SK-N-MC (cell line): Measurements from ENCODE around the gene FUT8.

ENCODE experiments used
- DNase-seq: peaks from one replicate; pipeline ENCODE4 v3.0.0-alpha.2; 2011; ENCODE audit warnings: low read depth, low spot score
- H3K27ac ChIP-seq: fragments of 200-600 bp; sonication (generic); 2 replicates; pipeline ENCODE4 v1.5.1; 2016; ENCODE audit warnings: mixed run types
- H3K36me3 ChIP-seq: fragments of 200-600 bp; sonication (generic); 2 replicates; pipeline ENCODE4 v1.6.1; 2017; ENCODE audit warnings: antibody characterized with exemption, low read length, mixed read lengths; ENCODE audit not compliant: insufficient read depth
- H3K4me3 ChIP-seq: fragments of 200-600 bp; sonication (generic); 2 replicates; pipeline ENCODE4 v1.5.1; 2016
- H3K9ac ChIP-seq: fragments of 200-600 bp; sonication (generic); 2 replicates; pipeline ENCODE4 v1.8.0; 2017; ENCODE audit warnings: mixed run types, mixed read lengths; ENCODE audit not compliant: insufficient read length
- H3K9me3 ChIP-seq: fragments of 200-600 bp; sonication (generic); 2 replicates; pipeline ENCODE4 v1.6.1; 2017; ENCODE audit warnings: low read depth, mild to moderate bottlenecking, antibody characterized with exemption, low read length, moderate library complexity, mixed read lengths
- EZH2 ChIP-seq: fragments of 200-600 bp; sonication (generic); IDR thresholded peaks from one replicate; pipeline ENCODE4 v1.6.1; 2017; ENCODE audit warnings: antibody characterized with exemption
- FOXP2 ChIP-seq: optimal IDR thresholded peaks from 2 replicates; pipeline ENCODE3; 2011; ENCODE audit warnings: mild to moderate bottlenecking, moderate library complexity; ENCODE audit not compliant: insufficient read depth; ENCODE audit errors: extremely low read length, control extremely low read depth
- POLR2AphosphoS5 ChIP-seq: IDR thresholded peaks from 2 replicates; pipeline ENCODE4 v1.6.1; 2012; ENCODE audit warnings: mild to moderate bottlenecking, low read depth, low read length, borderline replicate concordance

The FUT8 gene

DNA sequence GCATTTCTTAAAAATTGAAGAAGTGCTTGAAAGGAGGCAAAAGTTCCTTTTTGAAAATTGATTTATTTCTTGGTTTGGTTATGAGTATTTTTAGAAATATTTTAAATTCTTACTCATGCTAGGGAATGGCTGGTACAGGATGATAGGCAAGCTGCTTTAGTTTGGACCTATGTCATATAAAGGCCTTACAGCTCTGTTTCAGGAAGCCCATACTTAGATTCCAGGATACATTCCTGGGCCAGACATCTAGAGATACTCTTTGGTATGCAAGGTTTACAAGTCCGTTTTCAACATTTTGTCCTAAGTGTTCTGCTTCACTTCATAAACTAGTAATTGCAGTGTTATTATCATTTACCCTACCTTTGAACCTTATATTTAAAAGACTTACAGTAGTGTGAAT, 186.8 kb downstream of the FUT8 start:
- no peak overlapping the region for H3K9ac ChIP-seq
- H3K27ac ChIP-seq: peak overlapping the region; percentile 70; the same call in 1 of the 2 replicates
- DNase-seq: no peak
- TF ChIP-seq POLR2AphosphoS5 (no peak), EZH2 (no peak), FOXP2 (no peak)
- H3K4me3 ChIP-seq: no peak overlapping the region
- peaks cover 8% of the 10 kb centered on the region; the same call in 1 of the 2 replicates for H3K36me3 ChIP-seq
- no peaks in the 10 kb centered on the region for H3K9me3 ChIP-seq

DNA sequence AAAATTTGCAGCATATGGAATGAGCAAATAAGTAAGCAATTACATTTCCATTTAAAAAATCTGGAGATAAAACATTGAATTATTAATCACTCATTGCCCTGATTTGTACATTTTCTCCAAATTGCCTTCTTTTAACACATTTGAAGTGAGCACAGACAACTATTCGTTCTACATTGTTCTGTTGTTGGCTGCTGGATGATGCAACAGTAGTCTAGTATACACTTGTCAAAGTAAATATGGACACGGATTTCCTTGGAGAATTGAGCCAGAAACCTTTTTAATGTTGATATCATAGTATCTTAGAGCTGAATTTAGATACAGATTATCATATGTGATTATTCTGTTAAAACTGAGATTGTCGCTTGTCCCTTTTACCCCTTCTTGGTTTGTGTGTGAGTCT, 188.2 kb downstream of the FUT8 start:
- Histone ChIP-seq H3K9ac (no peak overlapping the region), H3K27ac (peak overlapping the region; percentile 70; the same call in 1 of the 2 replicates), H3K9me3 (no peaks in the 10 kb centered on the region), H3K4me3 (no peak overlapping the region), H3K36me3 (peaks cover 4% of the 10 kb centered on the region; the same call in 1 of the 2 replicates)
- TF ChIP-seq FOXP2 (no peak), POLR2AphosphoS5 (no peak), EZH2 (no peak)
- no peak for DNase-seq

DNA sequence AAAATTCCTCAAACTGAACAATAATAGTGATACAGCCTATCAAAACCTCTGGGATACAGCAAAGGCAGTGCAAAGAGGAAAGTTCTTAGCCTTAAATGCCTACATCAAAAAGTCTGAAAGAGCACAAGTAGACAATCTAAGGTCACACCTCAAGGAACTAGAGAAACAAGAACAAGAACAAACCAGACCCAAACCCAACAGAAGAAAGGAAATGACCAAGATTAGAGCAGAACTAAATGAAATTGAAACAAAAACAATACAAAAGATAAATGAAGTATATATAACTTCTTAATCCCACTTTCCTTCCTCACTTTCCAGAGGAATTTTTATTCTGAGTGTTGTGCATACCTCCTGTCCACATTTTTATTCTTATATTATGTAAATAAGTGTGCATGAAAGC, 192.0 kb downstream of the FUT8 start:
- Histone ChIP-seq H3K27ac (no peak overlapping the region), H3K36me3 (peaks cover 4% of the 10 kb centered on the region; the same call in 1 of the 2 replicates), H3K9me3 (no peaks in the 10 kb centered on the region), H3K4me3 (no peak overlapping the region), H3K9ac (no peak overlapping the region)
- no peak for DNase-seq
- TF ChIP-seq FOXP2 (no peak), EZH2 (no peak), POLR2AphosphoS5 (no peak)

DNA sequence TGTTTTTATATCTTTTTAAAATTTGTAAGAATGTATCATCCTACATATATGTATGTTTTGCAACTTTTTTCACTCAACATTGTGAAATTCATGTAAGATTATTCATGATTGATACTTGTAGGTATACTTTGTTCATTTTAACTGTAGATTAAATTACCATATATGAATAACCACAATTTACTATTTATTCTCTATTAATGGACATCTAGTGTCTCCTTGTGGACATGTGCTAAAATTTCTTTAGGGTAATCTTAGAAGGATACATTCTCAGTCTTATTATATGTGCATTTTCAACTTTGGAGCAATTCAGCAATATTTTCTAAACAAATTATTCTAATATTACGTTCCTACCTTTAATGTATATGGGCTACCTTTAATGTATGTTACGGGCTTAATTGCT, 192.4 kb downstream of the FUT8 start:
- no peak for DNase-seq
- no peak overlapping the region for H3K4me3 ChIP-seq
- TF ChIP-seq POLR2AphosphoS5 (no peak), FOXP2 (no peak), EZH2 (no peak)
- no peaks in the 10 kb centered on the region for H3K9me3 ChIP-seq
- no peak overlapping the region for H3K27ac ChIP-seq
- H3K9ac ChIP-seq: no peak overlapping the region
- peaks cover 4% of the 10 kb centered on the region; the same call in 1 of the 2 replicates for H3K36me3 ChIP-seq

DNA sequence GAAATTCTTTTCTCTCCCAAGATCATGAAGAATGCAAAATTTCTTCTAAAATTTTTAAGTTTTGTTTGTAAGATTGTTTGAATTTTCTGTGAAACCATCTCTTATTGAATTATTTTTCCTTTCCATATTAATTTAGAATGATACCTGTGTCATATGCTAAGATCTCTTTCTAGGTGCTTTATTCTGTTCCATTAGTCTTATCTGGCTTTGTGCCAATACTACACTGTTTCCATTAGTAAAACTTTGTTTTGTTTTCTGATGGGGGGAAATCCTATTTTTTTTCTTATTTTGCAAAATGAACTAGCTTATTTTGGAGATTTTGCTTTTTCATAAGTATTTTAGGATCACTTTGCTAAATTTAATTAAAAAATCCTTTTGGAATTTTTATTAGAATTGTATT, 193.9 kb downstream of the FUT8 start:
- Histone ChIP-seq H3K9me3 (no peaks in the 10 kb centered on the region), H3K36me3 (0 out of 2 replicates have a peak, but pooled peaks cover 4% of the 10 kb centered on the region), H3K4me3 (no peak overlapping the region), H3K27ac (no peak overlapping the region), H3K9ac (no peak overlapping the region)
- DNase-seq: no peak
- no peak for TF ChIP-seq FOXP2
- TF ChIP-seq EZH2: no peak
- no peak for TF ChIP-seq POLR2AphosphoS5

DNA sequence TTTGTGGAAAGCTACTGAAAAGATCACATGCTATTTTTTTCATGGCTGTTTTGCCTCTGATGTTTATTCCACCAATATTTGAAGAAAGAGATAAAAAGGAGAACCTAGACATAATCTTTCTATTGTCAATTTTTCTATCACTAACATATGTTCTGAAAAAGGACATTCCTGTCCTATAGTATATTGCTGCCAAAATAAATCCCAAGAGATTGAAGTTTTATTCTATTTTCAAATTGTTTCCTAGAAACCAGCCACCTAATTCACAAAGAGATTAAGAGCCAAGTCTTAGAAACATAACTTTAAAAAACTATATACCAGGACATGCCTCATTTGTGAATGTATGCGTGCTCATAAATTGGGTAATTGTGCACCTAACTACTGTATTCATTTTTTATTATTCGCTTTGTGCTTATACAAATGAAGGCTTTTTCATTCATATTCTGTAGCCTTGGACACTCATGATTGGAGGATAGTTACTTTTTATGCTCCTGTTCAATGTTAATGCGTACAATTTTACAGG, 200.7 kb downstream of the FUT8 start:
- no peak for DNase-seq
- no peak overlapping the region for H3K9ac ChIP-seq
- H3K9me3 ChIP-seq: no peaks in the 10 kb centered on the region
- peaks cover 18% of the 10 kb centered on the region for H3K36me3 ChIP-seq
- no peak overlapping the region for H3K27ac ChIP-seq
- no peak overlapping the region for H3K4me3 ChIP-seq
- TF ChIP-seq EZH2: no peak

DNA sequence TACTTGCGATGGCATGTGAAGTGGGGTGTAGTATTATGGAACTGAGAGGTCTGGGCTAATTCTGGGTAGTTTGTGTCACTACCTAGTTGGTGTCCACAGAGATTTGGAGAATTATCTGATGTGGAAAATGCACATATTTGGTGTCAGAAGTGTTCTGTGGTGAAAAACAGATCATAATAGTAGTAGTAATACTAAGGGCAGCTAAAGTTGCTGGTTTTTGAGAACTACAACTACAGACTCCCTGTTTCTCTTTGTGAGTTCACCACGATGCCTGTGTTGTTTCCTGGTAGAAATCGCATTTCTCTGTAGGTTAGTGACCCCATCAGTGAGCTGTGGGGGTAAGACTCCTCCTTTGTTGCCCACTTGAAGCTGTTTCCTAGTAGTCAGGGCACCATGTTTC, 206.5 kb downstream of the FUT8 start:
- Histone ChIP-seq H3K9me3 (no peaks in the 10 kb centered on the region), H3K27ac (no peak overlapping the region), H3K9ac (no peak overlapping the region), H3K4me3 (no peak overlapping the region), H3K36me3 (peaks cover 18% of the 10 kb centered on the region)
- DNase-seq: no peak
- TF ChIP-seq FOXP2 (no peak), EZH2 (no peak), POLR2AphosphoS5 (no peak)

DNA sequence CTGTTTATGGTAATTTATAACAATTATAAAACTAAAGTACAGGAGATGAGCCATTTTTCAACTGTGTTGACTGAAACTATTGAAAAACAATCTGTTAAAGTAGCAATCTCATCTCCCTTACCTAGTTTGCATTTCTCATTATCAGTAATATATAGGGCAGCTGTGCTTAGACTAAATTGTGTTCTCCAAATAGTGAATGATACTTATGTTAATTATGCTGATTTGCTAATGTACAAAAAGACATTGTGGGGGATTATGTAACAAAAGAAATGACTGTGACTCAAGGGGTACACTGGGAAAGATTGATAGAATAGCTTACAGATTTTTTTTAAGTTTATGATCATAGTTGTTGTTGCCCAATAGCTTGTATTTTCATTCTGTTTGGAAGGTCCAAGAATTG, 207.7 kb downstream of the FUT8 start:
- peaks cover 22% of the 10 kb centered on the region for H3K36me3 ChIP-seq
- H3K27ac ChIP-seq: no peak overlapping the region
- H3K9ac ChIP-seq: no peak overlapping the region
- no peak for DNase-seq
- no peaks in the 10 kb centered on the region for H3K9me3 ChIP-seq
- no peak overlapping the region for H3K4me3 ChIP-seq
- TF ChIP-seq FOXP2 (no peak), POLR2AphosphoS5 (no peak), EZH2 (no peak)

DNA sequence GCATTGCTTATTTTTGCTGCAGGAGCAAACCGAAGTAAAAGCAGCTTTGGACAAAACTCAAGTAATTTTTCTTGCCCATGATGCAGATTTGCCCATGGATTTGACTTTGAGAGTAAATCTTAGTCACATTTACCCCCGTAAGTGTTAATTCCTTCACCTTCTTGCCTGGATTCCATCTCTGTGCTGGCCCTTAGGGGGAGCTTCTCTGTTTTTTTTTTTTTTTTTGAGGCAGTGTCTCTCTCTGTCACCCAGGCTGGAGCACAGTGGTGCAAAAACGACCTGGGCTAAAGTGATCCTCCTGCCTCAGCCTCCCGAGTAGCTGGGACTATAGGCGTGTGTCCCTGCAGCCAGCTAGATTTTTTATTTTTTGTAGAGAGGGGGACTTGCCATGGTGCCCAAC, 210.2 kb downstream of the FUT8 start:
- no peaks in the 10 kb centered on the region for H3K9me3 ChIP-seq
- H3K27ac ChIP-seq: no peak overlapping the region
- TF ChIP-seq FOXP2 (no peak), POLR2AphosphoS5 (no peak), EZH2 (no peak)
- peaks cover 10% of the 10 kb centered on the region for H3K36me3 ChIP-seq
- DNase-seq: no peak
- no peak overlapping the region for H3K9ac ChIP-seq
- H3K4me3 ChIP-seq: no peak overlapping the region
